Esophagus mucosa (tissue), 1 donor: Measurements from ENCODE around the gene GRK1. TPM values are rescaled to one million over a fixed set of nuclear protein-coding genes. Genes with fewer than 3 reads are reported as not detected.
"Not testable (repeated sequence)": the region's sequence is repeated elsewhere in the genome, so short reads cannot be mapped to it uniquely, and the experiment has no call there.

Source experiments
- ATAC-seq: fragments of 200-7000 bp; cut with Tn5 transposase; one replicate; pipeline ENCODE4 v1.9.1; 2020
- total RNA-seq: library from RNA; stranded (reverse); gene quantifications from one replicate; pipeline ENCODE4 v1.2.4, GENCODE V29; 2023
- donor health status: DM: yes; HTN: yes; CAD: no.

GRK1 gene
- not detected for total RNA-seq

- no peak for ATAC-seq
Observed at GRCh38 chr13:113666951-113667701, at the start of gene GRK1. Gene GRK1 (plus strand): TSS chr13:113667219. CDS start chr13:113667387, 168 bp downstream.

- no peak for ATAC-seq
Observed at GRCh38 chr13:113617961-113618360, 49.1 kb upstream of the GRK1 start.

GRCh38 chr13:113618455-113618854 is 48.6 kb upstream of the GRK1 start:
- no peak for ATAC-seq

GRCh38 chr13:113620036-113620796 is 46.8 kb upstream of the GRK1 start:
- ATAC-seq = peak; percentile 32

- no peak for ATAC-seq
Observed at GRCh38 chr13:113621046-113621445, 46.0 kb upstream of the GRK1 start.

- ATAC-seq = not testable (repeated sequence)
Observed at GRCh38 chr13:113621498-113621897, 45.5 kb upstream of the GRK1 start.

- not testable (repeated sequence) for ATAC-seq
Observed at GRCh38 chr13:113621986-113622550, 45.0 kb upstream of the GRK1 start.

GRCh38 chr13:113622791-113623490 is 44.1 kb upstream of the GRK1 start:
- no peak for ATAC-seq

GRCh38 chr13:113623491-113624234 is 43.4 kb upstream of the GRK1 start:
- ATAC-seq = no peak

GRCh38 chr13:113624235-113624587 is 42.8 kb upstream of the GRK1 start:
- ATAC-seq = no peak

GRCh38 chr13:113624640-113625304 is 42.2 kb upstream of the GRK1 start:
- not testable (repeated sequence) for ATAC-seq

- ATAC-seq = no peak
Observed at GRCh38 chr13:113625965-113626721, 40.9 kb upstream of the GRK1 start.

- no peak for ATAC-seq
Observed at GRCh38 chr13:113627136-113627535, 39.9 kb upstream of the GRK1 start.

- ATAC-seq = peak; percentile 40
Observed at GRCh38 chr13:113628291-113629270, 38.4 kb upstream of the GRK1 start.

GRCh38 chr13:113629866-113630265 is 37.2 kb upstream of the GRK1 start:
- no peak for ATAC-seq

- ATAC-seq = no peak
Observed at GRCh38 chr13:113630296-113630695, 36.7 kb upstream of the GRK1 start.

GRCh38 chr13:113630804-113631203 is 36.2 kb upstream of the GRK1 start:
- ATAC-seq = no peak

GRCh38 chr13:113631341-113632095 is 35.5 kb upstream of the GRK1 start:
- no peak for ATAC-seq
